HL-60 (cell line): Measurements from ENCODE around the gene SYTL3.

Source experiments
- DNase-seq, 2 experiments: peaks; one replicate each; pipeline ENCODE4 v3.0.0-alpha.2; 2010 to 2020; ENCODE audit warnings: low read depth in 1 of 2, low spot score in 1 of 2
- H3K27ac ChIP-seq: fragments of 250-450 bp; sonication (Bioruptor Pico); replicated peaks from 2 replicates; pipeline ENCODE4 v1.5.1; 2020; ENCODE audit warnings: mild to moderate bottlenecking, moderate library complexity
- H3K27me3 ChIP-seq: fragments of 250-450 bp; sonication (Bioruptor Pico); 2 replicates; pipeline ENCODE4 v1.5.1; 2021; ENCODE audit warnings: mild to moderate bottlenecking, moderate library complexity; ENCODE audit not compliant: insufficient read depth, poor library complexity, severe bottlenecking
- H3K4me3 ChIP-seq: replicated peaks from 2 replicates; pipeline ENCODE4 v1.5.1; 2011; ENCODE audit warnings: mild to moderate bottlenecking, control low read depth, low read length; ENCODE audit not compliant: insufficient read depth
- GABPA ChIP-seq: IDR thresholded peaks from 2 replicates; pipeline ENCODE4 v1.6.1; 2012; ENCODE audit warnings: low read depth
- POLR2AphosphoS5 ChIP-seq: IDR thresholded peaks from 2 replicates; pipeline ENCODE4 v1.6.1; 2012; ENCODE audit warnings: low read depth
- SPI1 ChIP-seq: IDR thresholded peaks from 2 replicates; pipeline ENCODE4 v1.6.1; 2012; ENCODE audit warnings: low read depth, mild to moderate bottlenecking, borderline replicate concordance
- TF ChIP-seq, protein P1 (sequence below): IDR thresholded peaks from 2 replicates; pipeline ENCODE4 v1.6.1; 2012; ENCODE audit warnings: low read depth; ENCODE audit not compliant: insufficient replicate concordance
- TF ChIP-seq, protein P2 (sequence below): IDR thresholded peaks from one replicate; pipeline ENCODE4 v1.5.1; 2011; ENCODE audit warnings: low read length, control low read depth, inconsistent platforms; ENCODE audit not compliant: insufficient read depth

SYTL3 gene

DNA sequence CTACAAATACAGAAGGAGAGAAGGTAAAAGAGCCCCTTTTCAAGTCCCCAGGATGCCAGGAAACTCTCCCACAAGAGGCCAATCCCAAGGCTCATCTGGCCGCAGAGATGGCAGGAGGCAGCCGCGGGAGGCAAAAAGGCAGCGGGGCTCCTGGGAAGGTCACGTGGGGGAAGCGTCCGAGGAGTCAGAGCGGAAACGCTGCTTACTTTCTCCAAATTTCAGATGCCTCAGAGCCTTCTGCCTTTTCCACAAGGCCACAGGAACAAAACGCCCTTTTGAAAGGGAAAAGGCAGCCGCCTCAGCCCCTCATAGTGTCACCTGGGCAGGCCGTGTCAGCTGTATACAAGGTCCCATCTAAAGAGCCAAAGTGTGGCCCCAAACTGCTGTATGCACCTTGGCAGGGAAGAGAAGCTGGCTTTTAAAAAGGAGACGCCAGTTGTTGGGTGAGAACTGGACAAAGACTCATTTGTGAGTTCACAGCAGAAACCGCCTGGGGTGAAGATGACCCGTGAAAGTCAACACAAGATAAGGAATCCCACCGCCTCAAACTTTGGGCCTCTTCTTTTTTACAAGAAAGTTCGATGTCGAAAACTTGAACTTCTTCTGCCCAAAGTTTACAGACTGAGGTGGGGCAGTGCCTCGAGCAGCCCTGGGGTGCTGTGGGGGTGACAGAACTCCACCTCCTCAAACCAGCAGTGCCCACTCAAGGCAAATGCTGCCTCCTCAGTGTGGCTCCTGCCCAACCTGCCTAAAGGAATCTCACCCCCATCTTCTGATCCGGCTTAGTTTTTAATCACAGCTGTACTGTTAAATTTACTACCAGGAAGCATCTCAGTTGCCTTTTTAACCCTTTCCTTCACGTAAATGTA lies 124.0 kb downstream of the SYTL3 start:
- TF ChIP-seq, protein P1, sequence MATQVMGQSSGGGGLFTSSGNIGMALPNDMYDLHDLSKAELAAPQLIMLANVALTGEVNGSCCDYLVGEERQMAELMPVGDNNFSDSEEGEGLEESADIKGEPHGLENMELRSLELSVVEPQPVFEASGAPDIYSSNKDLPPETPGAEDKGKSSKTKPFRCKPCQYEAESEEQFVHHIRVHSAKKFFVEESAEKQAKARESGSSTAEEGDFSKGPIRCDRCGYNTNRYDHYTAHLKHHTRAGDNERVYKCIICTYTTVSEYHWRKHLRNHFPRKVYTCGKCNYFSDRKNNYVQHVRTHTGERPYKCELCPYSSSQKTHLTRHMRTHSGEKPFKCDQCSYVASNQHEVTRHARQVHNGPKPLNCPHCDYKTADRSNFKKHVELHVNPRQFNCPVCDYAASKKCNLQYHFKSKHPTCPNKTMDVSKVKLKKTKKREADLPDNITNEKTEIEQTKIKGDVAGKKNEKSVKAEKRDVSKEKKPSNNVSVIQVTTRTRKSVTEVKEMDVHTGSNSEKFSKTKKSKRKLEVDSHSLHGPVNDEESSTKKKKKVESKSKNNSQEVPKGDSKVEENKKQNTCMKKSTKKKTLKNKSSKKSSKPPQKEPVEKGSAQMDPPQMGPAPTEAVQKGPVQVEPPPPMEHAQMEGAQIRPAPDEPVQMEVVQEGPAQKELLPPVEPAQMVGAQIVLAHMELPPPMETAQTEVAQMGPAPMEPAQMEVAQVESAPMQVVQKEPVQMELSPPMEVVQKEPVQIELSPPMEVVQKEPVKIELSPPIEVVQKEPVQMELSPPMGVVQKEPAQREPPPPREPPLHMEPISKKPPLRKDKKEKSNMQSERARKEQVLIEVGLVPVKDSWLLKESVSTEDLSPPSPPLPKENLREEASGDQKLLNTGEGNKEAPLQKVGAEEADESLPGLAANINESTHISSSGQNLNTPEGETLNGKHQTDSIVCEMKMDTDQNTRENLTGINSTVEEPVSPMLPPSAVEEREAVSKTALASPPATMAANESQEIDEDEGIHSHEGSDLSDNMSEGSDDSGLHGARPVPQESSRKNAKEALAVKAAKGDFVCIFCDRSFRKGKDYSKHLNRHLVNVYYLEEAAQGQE = no peak
- TF ChIP-seq POLR2AphosphoS5 (no peak), SPI1 (no peak), GABPA (no peak)
- TF ChIP-seq, protein P2, sequence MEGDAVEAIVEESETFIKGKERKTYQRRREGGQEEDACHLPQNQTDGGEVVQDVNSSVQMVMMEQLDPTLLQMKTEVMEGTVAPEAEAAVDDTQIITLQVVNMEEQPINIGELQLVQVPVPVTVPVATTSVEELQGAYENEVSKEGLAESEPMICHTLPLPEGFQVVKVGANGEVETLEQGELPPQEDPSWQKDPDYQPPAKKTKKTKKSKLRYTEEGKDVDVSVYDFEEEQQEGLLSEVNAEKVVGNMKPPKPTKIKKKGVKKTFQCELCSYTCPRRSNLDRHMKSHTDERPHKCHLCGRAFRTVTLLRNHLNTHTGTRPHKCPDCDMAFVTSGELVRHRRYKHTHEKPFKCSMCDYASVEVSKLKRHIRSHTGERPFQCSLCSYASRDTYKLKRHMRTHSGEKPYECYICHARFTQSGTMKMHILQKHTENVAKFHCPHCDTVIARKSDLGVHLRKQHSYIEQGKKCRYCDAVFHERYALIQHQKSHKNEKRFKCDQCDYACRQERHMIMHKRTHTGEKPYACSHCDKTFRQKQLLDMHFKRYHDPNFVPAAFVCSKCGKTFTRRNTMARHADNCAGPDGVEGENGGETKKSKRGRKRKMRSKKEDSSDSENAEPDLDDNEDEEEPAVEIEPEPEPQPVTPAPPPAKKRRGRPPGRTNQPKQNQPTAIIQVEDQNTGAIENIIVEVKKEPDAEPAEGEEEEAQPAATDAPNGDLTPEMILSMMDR = no peak
- H3K27ac ChIP-seq = no peak overlapping the region
- no peak overlapping the region for H3K4me3 ChIP-seq
- no peaks in the 10 kb centered on the region for H3K27me3 ChIP-seq
- DNase-seq = no peak

DNA sequence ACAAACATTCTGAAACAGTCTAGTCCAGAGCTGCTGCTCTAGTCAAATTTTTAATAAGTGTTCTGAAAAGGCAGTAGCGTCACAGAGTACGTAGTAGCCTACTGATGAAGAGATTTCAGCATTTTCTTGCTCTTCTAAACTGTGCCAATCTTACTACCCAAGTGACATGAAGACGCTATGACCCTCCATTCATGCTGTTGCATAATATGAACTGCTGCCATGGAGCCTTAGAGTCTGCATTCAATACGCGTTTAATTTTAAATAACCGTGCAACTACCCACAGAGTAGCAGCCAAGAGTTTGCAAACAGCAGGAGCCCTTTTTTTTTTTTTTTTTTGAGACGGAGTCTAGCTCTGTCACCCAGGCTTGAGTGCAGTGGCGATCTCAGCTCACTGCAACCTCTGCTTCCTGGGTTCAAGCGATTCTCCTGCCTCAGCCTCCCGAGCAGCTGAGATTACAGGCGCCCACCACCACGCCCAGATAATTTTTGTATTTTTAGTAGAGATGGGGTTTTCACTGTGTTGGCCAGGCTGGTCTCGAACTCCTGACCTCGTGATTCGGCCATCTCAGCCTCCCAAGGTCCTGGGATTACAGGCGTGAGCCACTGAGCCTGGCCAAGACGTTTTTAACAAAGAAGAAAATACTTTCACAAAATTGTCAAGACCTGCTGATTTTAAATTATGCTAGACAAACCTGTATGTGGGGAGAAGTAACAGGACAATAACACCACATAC lies 125.0 kb downstream of the SYTL3 start:
- DNase-seq = no peak
- Histone ChIP-seq H3K4me3 (no peak overlapping the region), H3K27me3 (no peaks in the 10 kb centered on the region), H3K27ac (no peak overlapping the region)
- TF ChIP-seq POLR2AphosphoS5 (no peak), SPI1 (no peak), GABPA (no peak)
- TF ChIP-seq, protein P1 = no peak
- TF ChIP-seq, protein P2 = no peak

DNA sequence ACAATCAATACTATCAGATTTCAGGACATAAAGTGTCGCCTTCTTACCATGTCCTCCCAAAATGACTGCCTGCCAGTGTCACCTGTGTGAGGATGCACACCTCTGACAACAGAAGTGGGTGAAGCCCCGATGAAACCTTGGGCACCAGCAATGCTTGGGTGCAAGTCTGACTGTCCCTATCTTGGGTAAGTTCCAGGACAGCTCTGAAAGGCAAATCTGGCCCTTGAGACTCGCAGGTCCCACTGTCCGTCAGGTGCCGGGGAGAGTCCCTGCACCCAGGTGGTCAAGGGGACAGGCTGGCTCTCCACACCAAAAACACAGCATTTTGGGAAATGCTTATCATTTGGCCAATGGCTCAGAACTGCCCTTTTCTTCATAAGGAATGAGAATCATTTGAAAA lies 126.0 kb downstream of the SYTL3 start:
- TF ChIP-seq, protein P1 = no peak
- TF ChIP-seq GABPA = no peak
- TF ChIP-seq, protein P2 = no peak
- TF ChIP-seq SPI1 = no peak
- TF ChIP-seq POLR2AphosphoS5 = no peak
- Histone ChIP-seq H3K27me3 (no peaks in the 10 kb centered on the region), H3K27ac (no peak overlapping the region), H3K4me3 (no peak overlapping the region)
- DNase-seq = no peak
